GM21515 (cell line): ENCODE measurements around the gene CENATAC.
"Not testable (repeated sequence)": the region's sequence is repeated elsewhere in the genome, so short reads cannot be mapped to it uniquely, and the experiment has no call there.

ENCODE experiments used
- ATAC-seq: cut with Tn5 transposase; IDR thresholded peaks from one replicate; pipeline ENCODE4 v1.9.1; 2021; ENCODE audit not compliant: unreplicated experiment

Gene CENATAC

GRCh38 chr11:119051440-119052162 lies 53.7 kb downstream of the CENATAC start:
- ATAC-seq = no peak

- no peak for ATAC-seq
These were observed 54.4 kb downstream of the CENATAC start for GRCh38 chr11:119052163-119052814.

- ATAC-seq = no peak
These were observed 56.5 kb downstream of the CENATAC start for GRCh38 chr11:119054418-119054817.

- ATAC-seq = no peak
These were observed 58.0 kb downstream of the CENATAC start for GRCh38 chr11:119055901-119056300.

- ATAC-seq = peak; percentile 13
These were observed 58.6 kb downstream of the CENATAC start for GRCh38 chr11:119056421-119056999.

- peak; percentile 87 for ATAC-seq
These were observed 59.2 kb downstream of the CENATAC start, which contains the start of gene HYOU1 for GRCh38 chr11:119057000-119057769. Gene HYOU1, minus strand, starts transcription at chr11:119057205. Its CDS starts 1,045 bp downstream, at chr11:119056160.

GRCh38 chr11:119059128-119059527 lies 61.2 kb downstream of the CENATAC start:
- ATAC-seq = not testable (repeated sequence)

- no peak for ATAC-seq
These were observed 63.3 kb downstream of the CENATAC start for GRCh38 chr11:119061256-119061655.

- ATAC-seq = no peak
These were observed 64.8 kb downstream of the CENATAC start for GRCh38 chr11:119062779-119063178.

- ATAC-seq = no peak
These were observed 67.4 kb downstream of the CENATAC start for GRCh38 chr11:119065369-119065768.
